SU-DHL-6 (cell line): ENCODE measurements around the gene CD180.

Experiments
- CTCF ChIP-seq: fragments of 200-600 bp; sonication (generic); IDR thresholded peaks from one replicate; pipeline ENCODE4 v1.5.1; 2017; ENCODE audit warnings: antibody characterized with exemption, mild to moderate bottlenecking, low read length, moderate library complexity; ENCODE audit not compliant: insufficient read depth, poor library complexity, severe bottlenecking
- EZH2phosphoT487 ChIP-seq: fragments of 200-600 bp; sonication (generic), shearing (Covaris generic); conservative IDR thresholded peaks from 2 replicates; pipeline ENCODE4 v1.6.1; 2018; ENCODE audit warnings: mild to moderate bottlenecking, antibody characterized with exemption, low read length, moderate library complexity, mixed read lengths

- no peak for TF ChIP-seq CTCF
- no peak for TF ChIP-seq EZH2phosphoT487
These were observed at the start of gene CD180 for GRCh38 chr5:67196537-67197059.
